ENCODE measurements around the gene JARID2. TPM values are rescaled to one million over a fixed set of nuclear protein-coding genes. Genes with fewer than 3 reads are reported as not detected.

The JARID2 gene
- total RNA-seq, 1 experiment from 2014 or later, result 23.6 TPM

- ATAC-seq (no peak), DNase-seq (ENCODE audit: low read depth, low spot score) (no peak)
- Histone ChIP-seq H3K79me2 (ENCODE audit: insufficient read depth, low read length) (peaks cover 81% of the 10 kb centered on the region), H3K27ac (ENCODE audit: low read depth, low read length) (no peak overlapping the region), H3K4me2 (ENCODE audit: low read length) (no peak overlapping the region), H3K9me2 (ENCODE audit: insufficient read depth) (no peaks in the 10 kb centered on the region), H3K36me3 (ENCODE audit: control insufficient read depth in 1 of 2, insufficient read depth in 2 of 2, low read length in 2 of 2) (no peaks in the 10 kb centered on the region), H3K4me3 (replicated peaks in 1 of 2; ENCODE audit: low read depth in 1 of 2, low read length in 2 of 2) (no peak overlapping the region), H3K9ac (ENCODE audit: low read length) (no peak overlapping the region), H4K20me1 (ENCODE audit: insufficient read depth) (no peaks in the 10 kb centered on the region), H3K4me1 (ENCODE audit: control insufficient read depth in 1 of 2, insufficient read depth in 2 of 2, low read length in 2 of 2) (peaks cover 0 to 21% of the 10 kb centered on the region in 2 experiments; a peak in 1 of 4 replicates), H2AFZ (ENCODE audit: low read depth, low read length, poor library complexity, severe bottlenecking) (no peak overlapping the region), H3K27me3 (ENCODE audit: insufficient read depth, low read length) (no peaks in the 10 kb centered on the region), H3K9me3 (ENCODE audit: control insufficient read depth in 1 of 2, insufficient read depth in 1 of 2, low read depth in 1 of 2, low read length in 2 of 2) (no peaks in the 10 kb centered on the region)
- BruUV-seq (replicated peaks), result no TSS peak
- intact Hi-C loops (cut with micrococcal nuclease), result no loop called here
- POLR2A ChIA-PET, result no interaction called here
- TF ChIP-seq JUND (IDR thresholded peaks at IDR 0.05) (no peak), TCF7L2 (IDR thresholded peaks at IDR 0.05; ENCODE audit: borderline replicate concordance, extremely low read depth, insufficient read depth, insufficient read length) (no peak), SRF (IDR thresholded peaks at IDR 0.05; ENCODE audit: low read depth) (no peak), EGR1 (IDR thresholded peaks at IDR 0.05; ENCODE audit: low read depth) (no peak), RAD21 (IDR thresholded peaks at IDR 0.05; ENCODE audit: low read depth) (no peak)
- RAD21 ChIA-PET (ENCODE audit: low non-redundant PET in 1 of 2, low total read pairs in 2 of 2, uncharacterized antibody in 2 of 2, unreplicated experiment in 2 of 2), result no interaction called here
- CTCF ChIA-PET, result no interaction called here
Measured at GRCh38 chr6:15362274-15363160, 116.6 kb downstream of the JARID2 start.

DNA sequence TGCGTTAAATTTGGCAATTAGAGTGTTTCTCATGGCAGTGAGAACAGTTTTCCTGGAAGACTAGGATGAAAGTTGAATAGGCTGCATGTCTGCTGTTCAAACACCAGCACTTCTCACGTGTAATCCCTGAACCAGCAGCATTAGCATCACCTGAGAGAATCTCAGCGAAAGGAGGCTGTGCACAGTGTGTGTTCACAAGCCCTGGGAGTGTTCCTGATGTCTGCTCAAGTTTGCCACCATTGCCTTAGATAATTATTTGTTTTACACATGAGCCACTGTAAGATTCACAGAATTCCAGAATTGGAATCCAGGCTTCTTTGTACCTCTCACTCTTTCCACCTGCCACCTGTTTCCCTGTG is 117.3 kb downstream of the JARID2 start:
- Histone ChIP-seq H3K36me3 (ENCODE audit: control insufficient read depth in 1 of 2, insufficient read depth in 2 of 2, low read length in 2 of 2) (no peaks in the 10 kb centered on the region), H4K20me1 (ENCODE audit: insufficient read depth) (no peaks in the 10 kb centered on the region), H3K27ac (ENCODE audit: low read depth, low read length) (no peak overlapping the region), H2AFZ (ENCODE audit: low read depth, low read length, poor library complexity, severe bottlenecking) (no peak overlapping the region), H3K9me3 (ENCODE audit: control insufficient read depth in 1 of 2, insufficient read depth in 1 of 2, low read depth in 1 of 2, low read length in 2 of 2) (no peaks in the 10 kb centered on the region), H3K4me3 (replicated peaks in 1 of 2; ENCODE audit: low read depth in 1 of 2, low read length in 2 of 2) (no peak overlapping the region), H3K4me1 (ENCODE audit: control insufficient read depth in 1 of 2, insufficient read depth in 2 of 2, low read length in 2 of 2) (peaks cover 0 to 21% of the 10 kb centered on the region in 2 experiments; a peak in 1 of 4 replicates), H3K4me2 (ENCODE audit: low read length) (no peak overlapping the region), H3K27me3 (ENCODE audit: insufficient read depth, low read length) (no peaks in the 10 kb centered on the region), H3K9ac (ENCODE audit: low read length) (no peak overlapping the region), H3K9me2 (ENCODE audit: insufficient read depth) (no peaks in the 10 kb centered on the region), H3K79me2 (ENCODE audit: insufficient read depth, low read length) (peaks cover 82% of the 10 kb centered on the region)
- intact Hi-C loops (cut with micrococcal nuclease), result no loop called here
- ATAC-seq (no peak), DNase-seq (ENCODE audit: low read depth, low spot score) (no peak)
- POLR2A ChIA-PET, result no interaction called here
- no TSS peak for BruUV-seq (replicated peaks)
- CTCF ChIA-PET, result no interaction called here
- no peak for TF ChIP-seq ZNF274 (IDR thresholded peaks at IDR 0.05; ENCODE audit: low read depth, low read length)
- TF ChIP-seq RAD21 (IDR thresholded peaks at IDR 0.05; ENCODE audit: low read depth), result no peak
- no peak for TF ChIP-seq CBX3 (IDR thresholded peaks at IDR 0.05; ENCODE audit: low read depth)
- no peak for TF ChIP-seq CEBPB (IDR thresholded peaks at IDR 0.05; ENCODE audit: low read depth)
- TF ChIP-seq, protein P1, sequence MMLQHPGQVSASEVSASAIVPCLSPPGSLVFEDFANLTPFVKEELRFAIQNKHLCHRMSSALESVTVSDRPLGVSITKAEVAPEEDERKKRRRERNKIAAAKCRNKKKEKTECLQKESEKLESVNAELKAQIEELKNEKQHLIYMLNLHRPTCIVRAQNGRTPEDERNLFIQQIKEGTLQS (IDR thresholded peaks at IDR 0.05), result no peak
- no peak for TF ChIP-seq EZH2phosphoT487 (IDR thresholded peaks at IDR 0.05; ENCODE audit: borderline replicate concordance)
- no peak for TF ChIP-seq SIN3A (IDR thresholded peaks at IDR 0.05; ENCODE audit: low read depth)
- TF ChIP-seq POLR2AphosphoS5 (IDR thresholded peaks at IDR 0.05; ENCODE audit: low read depth, low read length), result no peak
- TF ChIP-seq ZFX (IDR thresholded peaks at IDR 0.05), result no peak
- TF ChIP-seq, protein P2, sequence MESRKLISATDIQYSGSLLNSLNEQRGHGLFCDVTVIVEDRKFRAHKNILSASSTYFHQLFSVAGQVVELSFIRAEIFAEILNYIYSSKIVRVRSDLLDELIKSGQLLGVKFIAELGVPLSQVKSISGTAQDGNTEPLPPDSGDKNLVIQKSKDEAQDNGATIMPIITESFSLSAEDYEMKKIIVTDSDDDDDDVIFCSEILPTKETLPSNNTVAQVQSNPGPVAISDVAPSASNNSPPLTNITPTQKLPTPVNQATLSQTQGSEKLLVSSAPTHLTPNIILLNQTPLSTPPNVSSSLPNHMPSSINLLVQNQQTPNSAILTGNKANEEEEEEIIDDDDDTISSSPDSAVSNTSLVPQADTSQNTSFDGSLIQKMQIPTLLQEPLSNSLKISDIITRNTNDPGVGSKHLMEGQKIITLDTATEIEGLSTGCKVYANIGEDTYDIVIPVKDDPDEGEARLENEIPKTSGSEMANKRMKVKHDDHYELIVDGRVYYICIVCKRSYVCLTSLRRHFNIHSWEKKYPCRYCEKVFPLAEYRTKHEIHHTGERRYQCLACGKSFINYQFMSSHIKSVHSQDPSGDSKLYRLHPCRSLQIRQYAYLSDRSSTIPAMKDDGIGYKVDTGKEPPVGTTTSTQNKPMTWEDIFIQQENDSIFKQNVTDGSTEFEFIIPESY (IDR thresholded peaks at IDR 0.05; ENCODE audit: extremely low read depth, insufficient replicate concordance, low read length), result no peak
- TF ChIP-seq TCF7L2 (IDR thresholded peaks at IDR 0.05; ENCODE audit: borderline replicate concordance, extremely low read depth, insufficient read depth, insufficient read length), result no peak
- TF ChIP-seq EGR1 (IDR thresholded peaks at IDR 0.05; ENCODE audit: low read depth), result no peak
- TF ChIP-seq CTCF (IDR thresholded peaks at IDR 0.05 in 2 of 3, conservative IDR thresholded peaks at IDR 0.05 in 1 of 3; ENCODE audit: borderline replicate concordance in 1 of 3, insufficient read depth in 1 of 3, low read depth in 2 of 3, low read length in 2 of 3), result no peak
- TF ChIP-seq JUND (IDR thresholded peaks at IDR 0.05), result no peak
- TF ChIP-seq YY1 (IDR thresholded peaks at IDR 0.05; ENCODE audit: extremely low read depth, insufficient replicate concordance, low read depth, low read length), result no peak
- RAD21 ChIA-PET (ENCODE audit: low non-redundant PET in 1 of 2, low total read pairs in 2 of 2, uncharacterized antibody in 2 of 2, unreplicated experiment in 2 of 2), result no interaction called here
